HepG2 (cell line): ENCODE data around the gene P2RY12.

Experiments
- AKNA ChIP-seq: sonication (generic); formaldehyde crosslinking; IDR thresholded peaks from 2 replicates; pipeline ENCODE4 v1.4.0; 2020; ENCODE audit warnings: missing genetic modification reagents, borderline replicate concordance
- EP300 ChIP-seq, 3 experiments: sonication (generic) in 1 of 3; formaldehyde crosslinking in 1 of 3; IDR thresholded peaks; 2 replicates each; pipeline versions ENCODE4 v1.5.1 to v1.6.1; 2011 to 2020; ENCODE audit warnings: low read depth in 2 of 3, low read length in 2 of 3, borderline replicate concordance in 1 of 3, improper control_type of control experiment in 1 of 3, mild to moderate bottlenecking in 1 of 3, missing genetic modification reagents in 1 of 3, moderate library complexity in 1 of 3
- FOSL1 ChIP-seq: sonication (generic); formaldehyde crosslinking; IDR thresholded peaks from 2 replicates; pipeline ENCODE4 v1.9.0; 2021; ENCODE audit warnings: missing genetic modification reagents, borderline replicate concordance
- JUND ChIP-seq: sonication (generic); formaldehyde crosslinking; IDR thresholded peaks from 2 replicates; pipeline ENCODE4 v1.8.0; 2022; ENCODE audit warnings: mild to moderate bottlenecking, missing genetic modification reagents
- MAFF ChIP-seq: IDR thresholded peaks from 2 replicates; pipeline ENCODE4 v1.6.1; 2011; ENCODE audit warnings: low read depth, low read length, improper control_type of control experiment
- SOX13 ChIP-seq, 3 experiments: fragments of 450-650 bp in 1 of 3; sonication (generic) in 1 of 3; formaldehyde crosslinking in 1 of 3; IDR thresholded peaks in 2 of 3; conservative IDR thresholded peaks in 1 of 3; 2 replicates each; pipeline versions ENCODE4 v1.5.0 to v1.6.1; 2016 to 2020; ENCODE audit warnings: antibody characterized with exemption in 1 of 3, mild to moderate bottlenecking in 1 of 3, missing compliant biosample characterization in 1 of 3, missing genetic modification reagents in 1 of 3, moderate library complexity in 1 of 3
- STAG1 ChIP-seq: sonication (generic); formaldehyde crosslinking; IDR thresholded peaks from 2 replicates; pipeline ENCODE4 v1.4.0; 2020; ENCODE audit warnings: missing genetic modification reagents
- ZNF713 ChIP-seq: sonication (generic); formaldehyde crosslinking; IDR thresholded peaks from 2 replicates; pipeline ENCODE4 v1.4.0; 2020; ENCODE audit warnings: mild to moderate bottlenecking, missing genetic modification reagents

- TF ChIP-seq STAG1 (CRISPR knock-in tag) (no peak), SOX13 (IDR thresholded peaks at IDR 0.05) (no peak), SOX13 (CRISPR knock-in tag; conservative IDR thresholded peaks at IDR 0.05 in 1 of 2, IDR thresholded peaks at IDR 0.05 in 1 of 2) (no peak), AKNA (no peak), FOSL1 (CRISPR knock-in tag) (no peak), MAFF (no peak), EP300 (IDR thresholded peaks at IDR 0.05; ENCODE audit: low read depth in 2 of 2, low read length in 2 of 2) (no peak), EP300 (CRISPR knock-in tag; IDR thresholded peaks at IDR 0.05; ENCODE audit: borderline replicate concordance) (no peak), ZNF713 (no peak), JUND (CRISPR knock-in tag) (no peak)
Measured at GRCh38 chr3:151386056-151386455, 1.5 kb upstream of the P2RY12 start.
